IMR-90 (cell line): ENCODE data around the gene CDH13. TPM values are rescaled to one million over a fixed set of nuclear protein-coding genes. Genes with fewer than 3 reads are reported as not detected.

Experiments
- ATAC-seq: fragments of 200-7000 bp; cut with Tn5 transposase; 2 replicates; pipeline ENCODE4 v1.9.1; 2020; ENCODE audit warnings: low read depth, mild to moderate bottlenecking, moderate library complexity
- BruUV-seq: library from RNA; stranded (reverse); fragments of 400-500 nt; replicated peaks from 2 replicates; lab custom pipeline; 2021; lab: Mats Ljungman, UMichigan
- CTCF ChIA-PET: fragments of 300-600 bp; formaldehyde crosslinking; extraction: SDS; loops from one replicate; lab custom pipeline; 2021; ENCODE audit warnings: antibody characterized with exemption; lab: Yijun Ruan, JAX
- POLR2A ChIA-PET: fragments of 300-600 bp; sonication (Branson Sonifier 250); formaldehyde crosslinking; loops from one replicate; lab custom pipeline; 2022; ENCODE audit warnings: antibody characterized with exemption; ENCODE audit not compliant: unreplicated experiment; lab: Charles Lee
- DNase-seq: peaks from one replicate; pipeline ENCODE4 v3.0.0; 2013
- H2AFZ ChIP-seq: replicated peaks from 2 replicates; pipeline ENCODE3; 2013; ENCODE audit warnings: low read length, mild to moderate bottlenecking; ENCODE audit not compliant: poor library complexity
- H2AK5ac ChIP-seq: 2 replicates; pipeline ENCODE4 v1.6.1; 2013; ENCODE audit warnings: low read depth, low read length, inconsistent platforms
- H2AK9ac ChIP-seq: replicated peaks from 2 replicates; pipeline ENCODE3; 2013; ENCODE audit warnings: mild to moderate bottlenecking, low read depth, low read length, moderate library complexity; ENCODE audit not compliant: poor library complexity
- H2BK120ac ChIP-seq: 2 replicates; pipeline ENCODE4 v1.6.1; 2013; ENCODE audit warnings: low read depth, low read length, inconsistent platforms
- H2BK15ac ChIP-seq: 3 replicates; pipeline ENCODE4 v1.6.1; 2013; ENCODE audit warnings: low read depth, low read length, inconsistent platforms
- H2BK20ac ChIP-seq: 2 replicates; pipeline ENCODE4 v1.6.1; 2013; ENCODE audit warnings: low read depth, mild to moderate bottlenecking, inconsistent platforms, low read length, moderate library complexity
- H2BK5ac ChIP-seq: 2 replicates; pipeline ENCODE4 v1.6.1; 2013; ENCODE audit warnings: mild to moderate bottlenecking, low read depth, low read length, inconsistent platforms; ENCODE audit not compliant: poor library complexity, severe bottlenecking
- H3K14ac ChIP-seq: replicated peaks from 2 replicates; pipeline ENCODE4 v1.6.1; 2013; ENCODE audit warnings: low read depth, low read length, inconsistent platforms
- H3K18ac ChIP-seq: 2 replicates; pipeline ENCODE4 v1.6.1; 2013; ENCODE audit warnings: low read depth, low read length, control low read depth
- H3K23ac ChIP-seq: 2 replicates; pipeline ENCODE4 v1.6.1; 2013; ENCODE audit warnings: low read depth, low read length, inconsistent platforms
- H3K27ac ChIP-seq: 2 replicates; pipeline ENCODE4 v1.5.1; 2013; ENCODE audit warnings: mild to moderate bottlenecking, control low read depth, low read length; ENCODE audit not compliant: insufficient read depth
- H3K27me3 ChIP-seq: 2 replicates; pipeline ENCODE4 v1.6.1; 2013; ENCODE audit warnings: low read length; ENCODE audit not compliant: control insufficient read depth, insufficient read depth
- H3K36me3 ChIP-seq: 2 replicates; pipeline ENCODE4 v1.6.1; 2013; ENCODE audit warnings: low read length, mixed read lengths; ENCODE audit not compliant: control insufficient read depth, insufficient read depth
- H3K4ac ChIP-seq: 2 replicates; pipeline ENCODE4 v1.6.1; 2013; ENCODE audit warnings: low read depth, low read length, inconsistent platforms
- H3K4me1 ChIP-seq: 2 replicates; pipeline ENCODE4 v1.6.1; 2013; ENCODE audit warnings: low read length, mixed read lengths; ENCODE audit not compliant: control insufficient read depth, insufficient read depth
- H3K4me2 ChIP-seq: 2 replicates; pipeline ENCODE4 v1.6.1; 2013; ENCODE audit warnings: low read depth, mild to moderate bottlenecking, control low read depth, low read length, moderate library complexity
- H3K4me3 ChIP-seq: 2 replicates; pipeline ENCODE4 v1.5.1; 2013; ENCODE audit warnings: low read depth, mild to moderate bottlenecking, control low read depth, low read length, moderate library complexity; ENCODE audit not compliant: insufficient read depth
- H3K56ac ChIP-seq: 2 replicates; pipeline ENCODE4 v1.6.1; 2013; ENCODE audit warnings: low read length, inconsistent platforms; ENCODE audit not compliant: insufficient read depth; ENCODE audit errors: extremely low read depth
- H3K79me1 ChIP-seq, 2 experiments: 2 replicates each; pipeline ENCODE4 v1.6.1; 2013; ENCODE audit warnings: low read length in 2 of 2, inconsistent platforms in 1 of 2, low read depth in 1 of 2
- H3K9ac ChIP-seq: 2 replicates; pipeline ENCODE4 v1.6.1; 2013; ENCODE audit warnings: low read depth, low read length, control low read depth
- H3K9me1 ChIP-seq: 2 replicates; pipeline ENCODE4 v1.6.1; 2013; ENCODE audit warnings: low read length, inconsistent platforms; ENCODE audit not compliant: insufficient read depth
- H3K9me3 ChIP-seq: 2 replicates; pipeline ENCODE4 v1.6.1; 2013; ENCODE audit warnings: low read length; ENCODE audit not compliant: control insufficient read depth, insufficient read depth
- H4K20me1 ChIP-seq: 2 replicates; pipeline ENCODE4 v1.6.1; 2013; ENCODE audit warnings: low read length, inconsistent platforms; ENCODE audit not compliant: insufficient read depth
- H4K5ac ChIP-seq: 2 replicates; pipeline ENCODE4 v1.6.1; 2013; ENCODE audit warnings: mild to moderate bottlenecking, low read depth, low read length, control low read depth
- H4K8ac ChIP-seq, 2 experiments: 2 replicates each; pipeline ENCODE4 v1.6.1; 2013; ENCODE audit warnings: low read depth in 2 of 2, low read length in 2 of 2, control low read depth in 1 of 2, inconsistent platforms in 1 of 2
- H4K91ac ChIP-seq: 2 replicates; pipeline ENCODE4 v1.6.1; 2013; ENCODE audit warnings: low read depth, low read length, inconsistent platforms; ENCODE audit not compliant: insufficient read depth
- CHD1 ChIP-seq: IDR thresholded peaks from 2 replicates; pipeline ENCODE4 v1.6.1; 2012; ENCODE audit warnings: low read depth, low read length, improper control_type of control experiment
- WGBS, 2 experiments: methylation state at CpG; one replicate each; pipeline versions ENCODE4 v1.1.5 to v1.1.7; 2013; ENCODE audit warnings: missing lambda C conversion rate in 2 of 2; ENCODE audit not compliant: insufficient read length in 1 of 2; ENCODE audit errors: extremely low coverage in 2 of 2; 5-methylcytosine and 5-hydroxymethylcytosine counted together
- dilution Hi-C: fragments of 300-500 bp; cut with HindIII; formaldehyde crosslinking; loops from one replicate; pipeline ENCODE4 v1.14.3; 2018; ENCODE audit warnings: low sequenced_read_pairs; ENCODE audit not compliant: unreplicated experiment
- in situ Hi-C: fragments of 300-500 bp; cut with MboI; formaldehyde crosslinking; loops from 3 replicates; pipeline ENCODE4 v1.14.3; 2019; ENCODE audit warnings: low sequenced_read_pairs, inconsistent platforms, mixed read lengths
- intact Hi-C: fragments of 100-400 bp; cut with micrococcal nuclease; formaldehyde crosslinking; loops from 2 replicates; pipeline ENCODE4 v1.10.0; 2022
- polyA plus RNA-seq, 3 experiments: library from polyadenylated mRNA; depleted of rRNA; stranded (reverse); fragments of >200 nt; gene quantifications; 2 replicates each; pipeline ENCODE4 v1.2.3, GENCODE V29; 2012; ENCODE audit warnings: low replicate concordance in 1 of 3
- total RNA-seq: library from RNA; depleted of rRNA; stranded (reverse); fragments of >200 nt; gene quantifications from 2 replicates; pipeline ENCODE4 v1.2.3, GENCODE V29; 2012

Gene CDH13
- total and polyA plus RNA-seq, 2 of the 4 experiments (the other 2 are of a cell fraction) = 61.6 to 74.7 TPM

DNA sequence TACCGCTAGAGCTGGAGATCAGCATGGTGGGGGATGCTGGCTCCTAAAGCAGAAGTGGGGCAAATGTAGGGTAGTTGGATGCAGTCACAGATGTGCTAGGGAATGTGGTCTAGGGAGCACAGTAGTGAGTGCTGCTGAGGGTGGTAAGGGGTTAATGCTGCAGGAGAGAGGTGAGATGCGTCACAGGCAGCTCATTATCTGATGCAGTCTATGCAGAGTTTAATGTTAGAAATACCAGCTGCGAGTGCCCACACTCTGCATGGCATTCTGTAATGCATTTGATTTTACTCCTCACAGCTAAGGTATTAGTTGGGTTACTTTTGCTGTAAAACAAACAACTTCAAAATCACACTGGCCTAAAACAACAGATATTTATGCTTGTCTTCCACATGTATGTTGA is 689.7 kb downstream of the CDH13 start:
- ChIA-PET CTCF (interaction anchor here (0.6 to 1.1 kb wide), 2 partner anchors 12 to 1357 kb away, joined by 3 to 4 read pairs; no protein-coding TSS in a partner anchor), POLR2A (interaction anchor here (0.6 kb wide), 1 partner anchor 219 kb away, joined by 3 read pairs; no protein-coding TSS in a partner anchor)
- Histone ChIP-seq H2BK5ac (no peak overlapping the region), H2AK5ac (no peak overlapping the region), H3K4me3 (no peak overlapping the region), H4K20me1 (no peaks in the 10 kb centered on the region), H3K9ac (no peak overlapping the region), H2BK20ac (no peak overlapping the region), H4K91ac (no peak overlapping the region), H3K18ac (no peak overlapping the region), H3K9me1 (0 out of 2 replicates have a peak, but pooled peaks cover 3% of the 10 kb centered on the region), H3K4me1 (no peaks in the 10 kb centered on the region), H2BK120ac (no peak overlapping the region), H3K36me3 (no peaks in the 10 kb centered on the region), H4K5ac (no peak overlapping the region), H3K23ac (no peak overlapping the region), H2BK15ac (no peak overlapping the region), H3K14ac (no peak overlapping the region), H3K4me2 (no peak overlapping the region), H2AFZ (no peak overlapping the region), H3K27ac (no peak overlapping the region), H3K9me3 (no peaks in the 10 kb centered on the region), H4K8ac (no peak overlapping the region), H3K27me3 (no peaks in the 10 kb centered on the region), H3K4ac (no peak overlapping the region), H2AK9ac (no peak overlapping the region), H3K56ac (no peak overlapping the region), H3K79me1 (no peaks in the 10 kb centered on the region)
- no peak for DNase-seq
- no TSS peak for BruUV-seq
- in situ Hi-C loops = no loop called here
- intact Hi-C loops = no loop called here
- ATAC-seq = no peak
- dilution Hi-C loops = no loop called here
- TF ChIP-seq CHD1 = no peak
- WGBS, 2 experiments = 100% methylated on average over 2 of the region's 3 CpGs; no CpG with 5 or more reads in 1 of the 2 experiments
